GM12891 (cell line): ENCODE measurements around the gene CREB5.

Source experiments
- POLR2A ChIP-seq: IDR thresholded peaks from 2 replicates; pipeline ENCODE4 v1.6.1; 2011; ENCODE audit warnings: low read depth, low read length, control low read depth
- POLR2AphosphoS5 ChIP-seq: IDR thresholded peaks from 2 replicates; pipeline ENCODE4 v1.6.1; 2011; ENCODE audit warnings: low read depth, low read length, control low read depth
- POU2F2 ChIP-seq: IDR thresholded peaks from 2 replicates; pipeline ENCODE4 v1.6.1; 2011; ENCODE audit warnings: low read depth, mild to moderate bottlenecking, control low read depth, low read length, moderate library complexity
- SPI1 ChIP-seq: IDR thresholded peaks from 2 replicates; pipeline ENCODE4 v1.6.1; 2011; ENCODE audit warnings: low read depth, low read length, control low read depth
- TAF1 ChIP-seq: IDR thresholded peaks from 2 replicates; pipeline ENCODE4 v1.6.1; 2011; ENCODE audit warnings: low read depth, low read length, control low read depth

GRCh38 chr7:28873365-28873764 lies 461.0 kb downstream of the CREB5 start:
- TF ChIP-seq POLR2A (no peak), POLR2AphosphoS5 (no peak), TAF1 (no peak), POU2F2 (no peak), SPI1 (no peak)
